GM18951 (cell line): Measurements from ENCODE around the gene RAB36.

ENCODE experiments used
- POLR2A ChIP-seq: IDR thresholded peaks from 4 replicates; pipeline ENCODE4 v1.6.1; 2011; ENCODE audit warnings: mild to moderate bottlenecking; ENCODE audit not compliant: insufficient read length, insufficient read depth; ENCODE audit errors: extremely low read depth
- in situ Hi-C: fragments of 300-500 bp; cut with MboI; formaldehyde crosslinking; loops from one replicate; pipeline ENCODE4 v1.12.0; 2022; ENCODE audit warnings: low sequenced_read_pairs, mixed read lengths, inconsistent platforms; ENCODE audit not compliant: unreplicated experiment

Gene RAB36

DNA sequence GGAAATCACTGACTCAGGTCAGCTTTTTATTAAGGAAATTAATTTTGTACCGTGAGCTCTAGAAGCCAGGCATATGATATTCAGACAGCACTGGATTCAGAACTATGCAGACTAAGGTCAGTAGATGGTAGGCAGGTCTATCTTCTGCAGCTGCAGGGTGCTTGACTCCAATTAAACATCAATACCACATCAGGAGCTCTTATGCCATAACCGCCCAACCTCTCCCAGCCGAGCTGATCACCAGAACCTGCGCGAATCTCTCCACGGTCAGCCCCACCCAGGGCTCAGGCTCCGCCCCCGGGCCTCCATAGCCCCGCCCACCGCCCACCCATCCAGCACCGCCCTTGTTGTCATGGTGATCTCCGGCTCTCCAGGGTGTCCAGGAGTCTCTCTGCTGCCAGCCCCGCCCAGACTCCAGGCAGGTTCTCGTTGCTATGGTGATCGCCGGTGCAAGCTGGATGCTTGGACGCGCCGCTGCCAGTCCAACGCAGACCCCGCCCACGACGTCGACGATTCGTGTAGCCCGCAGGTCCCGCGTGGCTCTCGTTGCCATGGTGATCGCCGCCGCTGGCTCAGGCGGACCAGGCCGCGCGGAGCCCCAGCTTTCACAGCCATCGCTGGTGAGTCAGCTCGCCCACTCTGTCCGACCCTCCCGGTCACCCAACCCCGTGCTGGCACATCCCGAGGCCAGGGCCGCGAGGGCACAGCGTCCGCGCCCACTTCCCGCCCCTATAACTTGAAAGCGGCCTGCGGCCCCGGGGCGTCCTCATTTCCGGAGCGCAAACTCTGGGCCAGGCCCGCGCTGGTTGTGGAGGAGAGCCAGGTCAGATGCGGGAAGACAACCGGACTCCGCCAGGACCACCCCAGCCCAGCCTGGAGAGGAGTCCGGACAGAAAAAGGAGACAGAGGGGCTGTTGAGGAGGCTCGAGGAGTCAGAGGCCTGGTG lies at the start of gene RAB36:
RAB36 (plus strand) TSS at position 546 of the 946 bp plus-strand sequence. CDS start 1,140 bp downstream, outside the sequence.
- peak; percentile 19 for TF ChIP-seq POLR2A
- in situ Hi-C loops = no loop called here

DNA sequence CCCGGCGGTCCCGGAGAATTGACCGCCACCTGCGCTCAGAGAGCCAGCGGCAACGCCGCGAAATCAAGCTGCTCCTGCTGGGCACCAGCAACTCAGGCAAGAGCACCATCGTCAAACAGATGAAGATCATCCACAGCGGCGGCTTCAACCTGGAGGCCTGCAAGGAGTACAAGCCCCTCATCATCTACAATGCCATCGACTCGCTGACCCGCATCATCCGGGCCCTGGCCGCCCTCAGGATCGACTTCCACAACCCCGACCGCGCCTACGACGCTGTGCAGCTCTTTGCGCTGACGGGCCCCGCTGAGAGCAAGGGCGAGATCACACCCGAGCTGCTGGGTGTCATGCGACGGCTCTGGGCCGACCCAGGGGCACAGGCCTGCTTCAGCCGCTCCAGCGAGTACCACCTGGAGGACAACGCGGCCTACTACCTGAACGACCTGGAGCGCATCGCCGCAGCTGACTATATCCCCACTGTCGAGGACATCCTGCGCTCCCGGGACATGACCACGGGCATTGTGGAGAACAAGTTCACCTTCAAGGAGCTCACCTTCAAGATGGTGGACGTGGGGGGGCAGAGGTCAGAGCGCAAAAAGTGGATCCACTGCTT lies 49.4 kb upstream of the RAB36 start:
- TF ChIP-seq POLR2A = no peak

DNA sequence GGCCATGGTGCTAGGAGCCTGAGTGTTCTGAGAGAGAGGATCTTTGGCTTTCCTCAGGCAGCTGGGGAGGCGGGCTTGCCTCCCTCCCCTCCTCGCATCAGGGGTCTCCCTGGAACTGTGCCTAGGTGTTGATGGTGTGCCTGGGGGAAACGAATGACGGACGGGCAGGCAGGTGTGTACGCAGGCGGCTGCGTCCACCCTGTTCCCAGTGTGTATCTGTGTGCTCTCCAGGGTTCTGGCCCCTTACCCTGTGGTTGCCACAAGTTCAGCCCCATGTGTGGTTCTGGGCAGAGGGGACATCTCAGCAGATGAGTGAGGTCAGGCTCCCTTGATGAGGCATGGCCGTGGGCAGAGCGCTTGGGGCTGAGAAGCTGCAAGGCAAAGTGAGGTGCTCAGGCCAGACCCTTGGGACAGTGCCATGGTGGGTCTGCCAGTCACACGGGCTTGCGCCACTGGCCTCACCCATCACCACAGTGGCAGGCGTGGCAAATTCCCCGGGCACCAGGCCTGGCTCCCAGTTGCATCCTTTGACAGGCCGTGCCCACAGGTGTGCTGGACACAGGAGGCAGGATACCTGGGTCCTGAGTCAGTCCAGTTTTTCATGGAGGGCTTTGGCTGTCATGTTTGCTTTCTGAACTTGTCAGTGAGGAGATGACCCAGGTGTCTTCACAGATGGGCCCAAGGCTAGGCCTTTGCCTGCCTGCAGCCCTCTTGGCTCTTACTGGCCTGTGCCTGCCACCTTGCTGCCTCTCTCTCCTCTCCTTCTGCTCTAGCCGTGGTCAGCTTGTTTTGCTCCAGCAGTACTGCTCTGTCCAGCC lies 47.7 kb upstream of the RAB36 start:
- in situ Hi-C loops = no loop called here
- no peak for TF ChIP-seq POLR2A

More for the DNA sequence above, 49.4 kb upstream of the RAB36 start:
- in situ Hi-C loops = no loop called here

DNA sequence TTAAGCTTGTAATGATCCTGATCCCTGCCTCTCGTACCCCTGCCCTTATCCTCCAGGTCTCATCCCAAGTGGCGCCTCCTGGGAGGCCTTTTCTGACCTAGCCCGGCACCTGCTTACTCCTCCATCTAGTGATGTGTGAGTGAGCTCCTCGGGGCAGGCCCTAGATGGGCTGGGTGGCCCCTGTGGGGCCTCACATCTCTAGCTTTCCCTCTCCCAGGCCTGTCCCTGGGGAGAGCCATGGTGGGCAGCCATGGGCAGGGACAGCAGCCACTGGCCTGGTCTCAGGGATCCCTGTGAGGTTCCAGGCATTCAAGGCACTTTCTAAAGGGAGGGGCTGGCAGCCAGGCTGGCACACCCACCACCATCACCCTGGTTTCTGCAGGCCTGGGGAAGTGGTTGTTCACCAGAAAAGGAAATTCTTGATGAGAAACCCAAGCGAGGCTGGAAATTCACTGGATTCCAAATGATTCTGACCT lies 47.0 kb upstream of the RAB36 start:
- in situ Hi-C loops = no loop called here

GRCh38 chr22:23098718-23099530 lies 46.4 kb upstream of the RAB36 start:
- in situ Hi-C loops = no loop called here
- TF ChIP-seq POLR2A = no peak

More for the DNA sequence above, 47.0 kb upstream of the RAB36 start:
- TF ChIP-seq POLR2A = no peak

DNA sequence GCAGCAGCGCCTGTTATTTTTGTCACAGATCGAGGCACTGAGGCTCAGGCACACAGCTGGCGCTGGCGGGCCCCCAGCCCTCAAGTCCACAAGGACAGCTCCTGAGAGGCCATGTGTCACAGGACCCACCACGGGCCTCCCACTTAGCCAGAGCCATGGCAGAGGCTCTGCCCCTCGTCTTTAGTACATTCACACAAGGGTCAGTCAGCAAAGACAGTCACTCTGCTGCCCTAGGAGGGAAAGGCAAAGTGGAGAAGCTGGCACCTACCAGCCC lies 45.8 kb upstream of the RAB36 start:
- in situ Hi-C loops = no loop called here
- no peak for TF ChIP-seq POLR2A

DNA sequence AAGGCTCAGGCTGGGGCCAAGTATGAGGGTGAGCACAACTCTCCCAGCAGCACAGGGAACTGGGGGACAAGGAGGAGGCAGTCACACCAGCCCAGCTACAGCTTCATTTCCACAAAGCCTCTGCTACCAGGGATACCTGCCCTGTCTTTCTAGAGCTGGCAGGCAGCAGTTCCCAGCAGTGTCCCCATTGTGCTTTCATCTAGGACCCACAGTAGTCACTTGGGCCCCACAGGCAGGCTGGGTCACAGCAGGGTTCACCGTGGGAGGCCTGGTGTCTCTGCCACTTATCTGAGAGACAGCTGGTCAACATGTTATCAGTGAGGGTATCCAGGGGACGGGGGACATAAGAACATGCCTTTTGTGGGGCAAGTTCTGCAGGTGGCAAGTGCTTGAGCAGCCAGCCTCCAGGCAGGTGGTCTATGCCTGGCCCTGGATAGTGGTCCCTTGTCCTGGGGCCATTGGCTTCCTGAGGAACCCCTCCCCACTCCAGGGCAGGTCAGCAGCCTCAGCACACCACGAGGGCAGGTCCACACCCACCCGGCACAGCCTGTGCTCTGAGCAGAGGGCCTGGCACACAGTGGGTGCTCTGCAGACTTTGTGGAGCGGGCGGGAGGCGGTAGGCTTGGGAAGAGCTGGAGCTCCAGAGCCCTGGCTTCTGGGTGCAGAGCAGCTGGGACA lies 45.0 kb upstream of the RAB36 start:
- in situ Hi-C loops = no loop called here
- TF ChIP-seq POLR2A = no peak

GRCh38 chr22:23101524-23101923 lies 43.8 kb upstream of the RAB36 start:
- in situ Hi-C loops = no loop called here
- TF ChIP-seq POLR2A = no peak

- TF ChIP-seq POLR2A = no peak
- in situ Hi-C loops = no loop called here
Measured at GRCh38 chr22:23102002-23102655, 43.1 kb upstream of the RAB36 start.

DNA sequence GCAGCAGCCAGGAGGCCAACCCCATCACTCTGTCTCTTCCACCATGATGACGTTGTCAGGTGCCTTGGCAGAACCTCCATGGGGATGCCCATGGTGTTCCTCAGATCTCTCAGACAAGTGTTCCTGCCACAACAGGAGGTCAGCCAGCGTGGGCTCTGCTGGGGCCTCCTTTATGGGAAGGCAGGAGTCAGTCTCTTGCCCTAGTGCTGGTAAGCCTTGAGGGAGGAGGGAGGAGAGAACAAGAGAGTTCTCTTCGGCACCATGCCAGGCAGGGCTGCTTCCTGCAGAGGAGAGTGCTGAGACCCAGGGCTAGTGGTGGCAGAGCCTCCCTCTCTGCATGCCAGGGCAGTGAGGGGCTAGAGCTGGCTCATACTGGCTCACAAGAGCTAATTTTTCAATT lies 42.5 kb upstream of the RAB36 start:
- TF ChIP-seq POLR2A = no peak
- in situ Hi-C loops = no loop called here

DNA sequence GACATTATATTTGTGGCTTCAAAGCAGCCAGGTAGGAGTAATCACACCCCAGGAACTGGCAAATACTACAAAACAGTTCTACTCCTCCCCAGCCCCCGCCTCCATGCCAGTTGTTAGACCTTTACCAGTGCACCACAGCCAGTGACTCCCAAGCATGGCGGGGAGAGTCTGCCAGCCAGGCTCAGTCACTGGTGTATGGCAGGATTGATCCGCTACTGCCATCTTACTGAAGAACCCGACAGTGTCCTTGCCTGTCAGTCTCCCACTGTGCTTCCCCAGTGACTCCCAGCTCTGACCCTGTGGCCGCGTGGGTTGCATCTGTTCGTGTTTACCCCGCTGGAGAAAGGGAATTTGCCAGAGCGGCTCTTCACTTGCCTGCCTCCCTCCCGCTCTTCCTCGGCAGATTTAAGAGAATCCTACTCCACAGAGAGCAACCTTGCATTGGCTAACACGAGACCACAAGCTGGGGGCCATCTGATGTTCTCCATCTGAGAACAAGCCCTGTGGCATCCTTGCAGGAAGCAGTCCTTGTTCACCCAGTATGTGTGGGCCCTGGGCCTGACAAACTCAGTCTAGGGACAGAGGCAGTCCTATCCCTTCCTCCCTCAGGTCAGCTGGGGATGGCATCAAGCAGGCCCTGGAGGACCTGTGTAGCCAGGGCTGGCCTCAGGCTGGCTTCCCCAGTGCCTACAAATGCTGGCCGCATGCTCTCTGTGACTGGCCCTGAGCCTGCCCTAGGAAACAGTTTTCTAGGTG lies 41.9 kb upstream of the RAB36 start:
- in situ Hi-C loops = no loop called here
- no peak for TF ChIP-seq POLR2A
